ENCODE measurements around the gene HRH1.
"Not testable (repeated sequence)": the region's sequence is repeated elsewhere in the genome, so short reads cannot be mapped to it uniquely, and the experiment has no call there.

Gene HRH1

DNA sequence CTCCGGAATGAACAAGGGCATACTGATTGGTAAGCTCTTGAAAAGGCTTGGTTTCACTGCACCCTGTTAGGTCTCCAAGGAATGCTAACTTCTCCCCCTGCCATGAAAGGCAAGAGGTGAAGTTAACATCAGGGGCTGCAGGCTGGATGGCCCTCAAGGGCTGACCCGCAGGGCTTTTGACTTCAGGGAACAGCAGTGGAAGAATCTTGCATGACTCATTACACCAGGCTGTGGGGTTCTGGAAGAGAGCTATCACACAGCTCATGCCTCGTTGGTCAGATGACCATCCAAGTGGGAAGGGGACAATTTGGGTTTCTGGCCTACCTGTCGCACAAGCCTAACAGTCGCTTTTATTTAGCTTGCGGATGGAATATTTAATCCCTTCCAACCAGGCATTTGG lies 94.3 kb downstream of the HRH1 start:
- Histone ChIP-seq H3K4me3 (ENCODE audit: insufficient read depth, low read depth, low read length, poor library complexity, severe bottlenecking) (no peak overlapping the region), H3K27me3 (replicated peaks; ENCODE audit: control insufficient read depth, insufficient read depth, low read length, poor library complexity, severe bottlenecking) (no peaks in the 10 kb centered on the region), H3K27ac (ENCODE audit: insufficient read depth, low read length, poor library complexity, severe bottlenecking) (no peak overlapping the region), H3K4me1 (ENCODE audit: control insufficient read depth, insufficient read depth, low read length, poor library complexity, severe bottlenecking) (no peaks in the 10 kb centered on the region), H3K36me3 (ENCODE audit: control insufficient read depth, insufficient read depth, low read length) (no peaks in the 10 kb centered on the region), H3K9me3 (ENCODE audit: control insufficient read depth, low read length) (no peaks in the 10 kb centered on the region)
- DNase-seq, result no peak

DNA sequence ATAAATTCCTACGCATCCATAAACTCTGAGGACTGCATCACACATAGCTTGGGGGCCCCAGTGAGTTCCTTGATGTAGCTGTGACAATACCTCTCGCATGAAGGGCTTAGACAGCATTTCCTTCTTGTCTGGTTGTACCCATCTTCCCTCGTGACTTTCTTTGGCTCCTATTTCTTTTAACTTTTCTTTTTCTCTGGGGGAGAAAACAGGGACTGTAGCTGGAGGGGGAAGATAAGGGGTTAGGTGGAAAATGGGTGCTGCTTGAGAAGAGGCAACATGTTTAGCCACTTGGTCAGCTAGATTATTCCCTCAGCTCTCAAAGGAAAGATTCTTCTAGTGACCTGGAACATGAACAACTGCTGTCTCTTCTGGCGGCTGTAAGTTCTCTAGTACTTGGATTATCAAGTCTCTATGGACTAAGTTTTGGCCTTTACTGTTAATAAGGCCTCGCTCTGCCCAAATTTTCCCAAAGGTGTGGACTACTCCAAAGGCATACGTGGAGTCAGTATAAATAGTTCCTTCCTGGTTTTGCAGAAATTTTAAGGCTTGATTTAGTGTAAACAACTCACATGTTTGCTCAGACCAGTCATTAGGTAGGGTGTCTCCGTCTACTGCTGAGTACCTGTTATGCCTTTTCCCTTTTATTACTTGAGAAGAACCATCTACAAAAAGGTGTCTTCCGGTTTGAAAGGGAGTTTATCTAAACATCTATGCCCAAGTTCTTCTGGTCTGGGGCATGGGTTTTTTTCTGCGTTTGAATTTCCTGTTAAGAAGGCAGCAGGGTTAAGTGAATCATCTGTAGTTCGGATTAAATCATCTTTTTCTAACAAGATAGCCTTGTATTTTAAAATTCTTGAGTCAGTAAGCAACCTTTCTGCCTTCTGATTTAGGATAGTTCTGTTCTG lies 96.9 kb downstream of the HRH1 start:
- H3K27ac ChIP-seq (ENCODE audit: insufficient read depth, low read length, poor library complexity, severe bottlenecking), result peak overlapping the region; percentile 34
- no peak for DNase-seq

DNA sequence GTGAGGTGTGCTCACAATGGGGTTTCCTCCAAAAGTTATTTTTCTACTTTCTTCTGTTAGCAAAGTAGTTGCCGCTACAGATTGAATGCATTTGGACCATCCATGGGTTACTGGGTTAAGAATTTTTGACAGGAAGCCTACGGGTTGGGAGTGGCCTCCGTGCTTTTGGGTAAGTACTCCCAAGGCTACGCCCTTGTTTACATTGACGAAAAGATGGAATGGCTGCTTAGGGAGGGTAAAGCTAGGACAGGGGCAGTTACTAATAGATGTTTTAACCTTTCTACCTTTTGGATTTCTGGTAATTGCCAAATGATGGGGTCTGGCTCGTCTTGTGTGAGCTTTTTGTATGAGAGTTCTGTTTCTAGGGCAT lies 97.5 kb downstream of the HRH1 start:
- Histone ChIP-seq H3K9me3 (ENCODE audit: control insufficient read depth, low read length) (no peaks in the 10 kb centered on the region), H3K27ac (ENCODE audit: insufficient read depth, low read length, poor library complexity, severe bottlenecking) (peak overlapping the region; percentile 34)
- no peak for DNase-seq

More for the DNA sequence above, 96.9 kb downstream of the HRH1 start:
- H3K4me1 ChIP-seq (ENCODE audit: control insufficient read depth, insufficient read depth, low read length, poor library complexity, severe bottlenecking), result no peaks in the 10 kb centered on the region
- H3K4me3 ChIP-seq (ENCODE audit: insufficient read depth, low read depth, low read length, poor library complexity, severe bottlenecking), result no peak overlapping the region
- H3K9me3 ChIP-seq (ENCODE audit: control insufficient read depth, low read length), result no peaks in the 10 kb centered on the region
- no peaks in the 10 kb centered on the region for H3K27me3 ChIP-seq (replicated peaks; ENCODE audit: control insufficient read depth, insufficient read depth, low read length, poor library complexity, severe bottlenecking)
- no peaks in the 10 kb centered on the region for H3K36me3 ChIP-seq (ENCODE audit: control insufficient read depth, insufficient read depth, low read length)

DNA sequence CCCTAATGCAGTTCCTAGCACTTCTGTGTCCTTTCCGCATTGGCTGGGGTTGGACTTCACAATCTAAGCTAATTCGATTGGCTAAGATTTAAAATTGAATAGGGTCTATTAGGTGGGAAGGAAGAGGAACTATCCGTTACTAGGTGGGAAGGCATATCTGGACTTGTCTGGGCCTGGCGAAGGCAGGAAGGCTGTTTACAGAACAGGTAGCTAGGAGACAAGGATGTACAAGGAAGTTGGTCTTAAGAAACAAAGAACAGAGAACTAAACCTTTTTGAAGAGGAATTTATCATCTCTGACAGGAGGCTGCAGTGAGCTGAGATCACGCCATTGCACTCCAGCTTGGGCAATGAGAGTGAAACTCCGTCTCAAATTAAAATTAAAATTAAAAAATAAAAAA lies 100.6 kb downstream of the HRH1 start:
- no peaks in the 10 kb centered on the region for H3K9me3 ChIP-seq (ENCODE audit: control insufficient read depth, low read length)
- DNase-seq, result no peak
- H3K27me3 ChIP-seq (replicated peaks; ENCODE audit: control insufficient read depth, insufficient read depth, low read length, poor library complexity, severe bottlenecking), result no peaks in the 10 kb centered on the region
- H3K27ac ChIP-seq (ENCODE audit: insufficient read depth, low read length, poor library complexity, severe bottlenecking), result no peak overlapping the region
- no peak overlapping the region for H3K4me3 ChIP-seq (ENCODE audit: insufficient read depth, low read depth, low read length, poor library complexity, severe bottlenecking)
- no peaks in the 10 kb centered on the region for H3K36me3 ChIP-seq (ENCODE audit: control insufficient read depth, insufficient read depth, low read length)
- H3K4me1 ChIP-seq (ENCODE audit: control insufficient read depth, insufficient read depth, low read length, poor library complexity, severe bottlenecking), result no peaks in the 10 kb centered on the region

More for the DNA sequence above, 97.5 kb downstream of the HRH1 start:
- Histone ChIP-seq H3K4me1 (ENCODE audit: control insufficient read depth, insufficient read depth, low read length, poor library complexity, severe bottlenecking) (no peaks in the 10 kb centered on the region), H3K4me3 (ENCODE audit: insufficient read depth, low read depth, low read length, poor library complexity, severe bottlenecking) (no peak overlapping the region), H3K27me3 (replicated peaks; ENCODE audit: control insufficient read depth, insufficient read depth, low read length, poor library complexity, severe bottlenecking) (no peaks in the 10 kb centered on the region), H3K36me3 (ENCODE audit: control insufficient read depth, insufficient read depth, low read length) (no peaks in the 10 kb centered on the region)

DNA sequence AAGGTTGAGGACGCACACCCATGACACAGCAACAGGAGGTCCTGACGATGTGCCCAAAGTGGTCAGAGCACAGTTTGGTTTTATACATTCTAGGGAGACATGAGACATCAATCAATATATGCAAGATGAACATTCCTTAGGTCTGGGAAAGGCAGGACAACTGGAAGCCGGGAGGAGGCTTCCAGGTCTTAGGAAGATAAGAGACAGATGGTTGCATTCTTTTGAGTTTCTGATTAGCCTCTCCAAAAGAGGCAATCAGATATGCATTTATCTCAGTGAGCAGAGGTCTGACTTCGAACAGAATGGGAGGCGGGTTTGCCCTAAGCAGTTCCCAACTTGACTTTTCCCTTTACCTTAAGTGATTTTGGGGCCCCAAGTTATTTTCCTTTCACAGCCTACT lies 101.2 kb downstream of the HRH1 start:
- not testable (repeated sequence) for DNase-seq; H3K4me3 ChIP-seq (ENCODE audit: insufficient read depth, low read depth, low read length, poor library complexity, severe bottlenecking); H3K27me3 ChIP-seq (replicated peaks; ENCODE audit: control insufficient read depth, insufficient read depth, low read length, poor library complexity, severe bottlenecking); H3K27ac ChIP-seq (ENCODE audit: insufficient read depth, low read length, poor library complexity, severe bottlenecking); H3K36me3 ChIP-seq (ENCODE audit: control insufficient read depth, insufficient read depth, low read length); H3K4me1 ChIP-seq (ENCODE audit: control insufficient read depth, insufficient read depth, low read length, poor library complexity, severe bottlenecking); H3K9me3 ChIP-seq (ENCODE audit: control insufficient read depth, low read length)

DNA sequence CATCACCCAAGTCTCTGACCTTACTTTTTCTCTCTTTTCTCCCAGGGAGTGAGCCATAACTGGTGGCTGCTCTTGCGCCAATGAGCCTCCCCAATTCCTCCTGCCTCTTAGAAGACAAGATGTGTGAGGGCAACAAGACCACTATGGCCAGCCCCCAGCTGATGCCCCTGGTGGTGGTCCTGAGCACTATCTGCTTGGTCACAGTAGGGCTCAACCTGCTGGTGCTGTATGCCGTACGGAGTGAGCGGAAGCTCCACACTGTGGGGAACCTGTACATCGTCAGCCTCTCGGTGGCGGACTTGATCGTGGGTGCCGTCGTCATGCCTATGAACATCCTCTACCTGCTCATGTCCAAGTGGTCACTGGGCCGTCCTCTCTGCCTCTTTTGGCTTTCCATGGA lies 104.7 kb downstream of the HRH1 start:
- no peaks in the 10 kb centered on the region for H3K4me1 ChIP-seq (ENCODE audit: control insufficient read depth, insufficient read depth, low read length, poor library complexity, severe bottlenecking)
- H3K36me3 ChIP-seq (ENCODE audit: control insufficient read depth, insufficient read depth, low read length), result no peaks in the 10 kb centered on the region
- H3K27me3 ChIP-seq (replicated peaks; ENCODE audit: control insufficient read depth, insufficient read depth, low read length, poor library complexity, severe bottlenecking), result no peaks in the 10 kb centered on the region
- H3K4me3 ChIP-seq (ENCODE audit: insufficient read depth, low read depth, low read length, poor library complexity, severe bottlenecking), result no peak overlapping the region
- H3K9me3 ChIP-seq (ENCODE audit: control insufficient read depth, low read length), result no peaks in the 10 kb centered on the region
- DNase-seq, result no peak
- no peak overlapping the region for H3K27ac ChIP-seq (ENCODE audit: insufficient read depth, low read length, poor library complexity, severe bottlenecking)

DNA sequence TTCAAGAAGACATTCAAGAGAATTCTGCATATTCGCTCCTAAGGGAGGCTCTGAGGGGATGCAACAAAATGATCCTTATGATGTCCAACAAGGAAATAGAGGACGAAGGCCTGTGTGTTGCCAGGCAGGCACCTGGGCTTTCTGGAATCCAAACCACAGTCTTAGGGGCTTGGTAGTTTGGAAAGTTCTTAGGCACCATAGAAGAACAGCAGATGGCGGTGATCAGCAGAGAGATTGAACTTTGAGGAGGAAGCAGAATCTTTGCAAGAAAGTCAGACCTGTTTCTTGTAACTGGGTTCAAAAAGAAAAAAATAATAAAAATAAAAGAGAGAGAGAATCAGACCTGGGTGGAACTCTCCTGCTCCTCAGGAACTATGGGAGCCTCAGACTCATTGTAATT lies 106.2 kb downstream of the HRH1 start:
- H3K36me3 ChIP-seq (ENCODE audit: control insufficient read depth, insufficient read depth, low read length), result no peaks in the 10 kb centered on the region
- DNase-seq, result no peak

DNA sequence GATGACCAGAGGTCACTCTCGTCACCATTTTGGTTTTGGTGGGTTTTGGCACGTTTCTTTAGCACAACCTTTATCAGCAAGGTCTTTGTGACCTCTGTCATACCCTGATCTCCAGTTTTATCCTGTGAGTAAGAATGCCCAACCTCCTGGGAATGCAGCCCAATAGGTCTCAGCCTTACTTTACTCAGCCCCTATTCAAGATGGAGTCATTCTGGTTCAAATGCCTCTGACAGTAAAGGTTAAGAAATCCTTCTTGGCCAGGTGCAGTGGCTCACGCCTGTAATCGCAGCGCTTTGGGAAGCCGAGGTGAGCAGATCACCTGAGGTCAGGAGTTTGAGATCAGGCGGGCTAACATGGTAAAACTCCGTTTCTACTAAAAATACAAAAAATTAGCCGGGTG lies 114.7 kb downstream of the HRH1 start:
- no peak overlapping the region for H3K27ac ChIP-seq (ENCODE audit: insufficient read depth, low read length, poor library complexity, severe bottlenecking)
- no peak for DNase-seq
- no peaks in the 10 kb centered on the region for H3K27me3 ChIP-seq (replicated peaks; ENCODE audit: control insufficient read depth, insufficient read depth, low read length, poor library complexity, severe bottlenecking)
- H3K4me1 ChIP-seq (ENCODE audit: control insufficient read depth, insufficient read depth, low read length, poor library complexity, severe bottlenecking), result peaks cover 11% of the 10 kb centered on the region
- H3K36me3 ChIP-seq (ENCODE audit: control insufficient read depth, insufficient read depth, low read length), result no peaks in the 10 kb centered on the region
- H3K9me3 ChIP-seq (ENCODE audit: control insufficient read depth, low read length), result no peaks in the 10 kb centered on the region
- no peak overlapping the region for H3K4me3 ChIP-seq (ENCODE audit: insufficient read depth, low read depth, low read length, poor library complexity, severe bottlenecking)

More for the DNA sequence above, 106.2 kb downstream of the HRH1 start:
- H3K27me3 ChIP-seq (replicated peaks; ENCODE audit: control insufficient read depth, insufficient read depth, low read length, poor library complexity, severe bottlenecking), result no peaks in the 10 kb centered on the region
- no peak overlapping the region for H3K27ac ChIP-seq (ENCODE audit: insufficient read depth, low read length, poor library complexity, severe bottlenecking)
- H3K4me3 ChIP-seq (ENCODE audit: insufficient read depth, low read depth, low read length, poor library complexity, severe bottlenecking), result no peak overlapping the region
- H3K4me1 ChIP-seq (ENCODE audit: control insufficient read depth, insufficient read depth, low read length, poor library complexity, severe bottlenecking), result no peaks in the 10 kb centered on the region
- H3K9me3 ChIP-seq (ENCODE audit: control insufficient read depth, low read length), result no peaks in the 10 kb centered on the region

DNA sequence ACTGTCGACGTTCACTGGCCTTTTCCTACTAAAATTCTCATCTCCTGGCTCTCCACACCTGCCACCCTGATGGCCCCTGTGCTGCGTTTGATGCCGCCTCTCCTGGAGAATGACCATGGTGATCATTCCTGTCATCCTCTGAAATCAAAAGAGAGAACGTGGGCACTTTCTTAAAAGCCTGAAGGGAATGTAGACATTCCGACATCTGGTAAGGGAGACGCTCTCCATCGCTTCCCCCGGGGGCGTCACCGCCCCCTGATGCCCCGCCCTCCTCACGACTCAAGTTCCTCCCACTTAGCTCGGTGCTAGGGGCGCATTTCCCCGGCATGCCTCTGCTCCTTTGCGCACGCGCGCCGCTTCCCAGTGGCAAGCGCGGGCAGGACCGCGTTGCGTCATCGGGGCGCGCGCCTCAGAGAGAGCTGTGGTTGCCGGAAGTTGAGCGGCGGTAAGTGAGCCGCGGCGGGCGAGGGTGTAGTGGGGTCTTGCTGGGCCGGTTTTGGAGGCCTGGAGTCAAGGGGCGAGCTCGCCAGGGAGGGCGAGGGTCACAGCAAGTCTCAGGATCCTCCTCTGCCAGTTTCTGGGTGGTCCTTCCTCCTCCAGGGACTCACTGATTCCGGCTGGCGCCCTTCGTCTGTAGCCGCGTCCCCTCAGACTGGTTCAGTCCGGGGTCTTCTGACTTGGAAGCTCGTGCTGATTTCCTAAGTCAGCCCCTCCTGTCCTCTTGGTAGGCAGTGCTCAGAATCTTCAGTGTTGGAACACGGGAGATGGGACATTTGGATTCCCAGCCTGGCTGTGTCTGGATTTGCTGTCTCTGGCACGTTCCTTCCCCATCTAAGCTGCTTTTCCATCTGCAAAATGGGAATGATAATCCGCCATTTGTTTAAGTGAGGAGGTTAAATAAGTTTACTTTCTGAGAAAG lies 118.0 kb downstream of the HRH1 start, which contains the start of gene ATG7:
Gene ATG7, plus strand, starts transcription at position 412 of the 919 bp plus-strand sequence. CDS start 26,299 bp downstream, outside the sequence.
- no peaks in the 10 kb centered on the region for H3K9me3 ChIP-seq (ENCODE audit: control insufficient read depth, low read length)
- H3K4me1 ChIP-seq (ENCODE audit: control insufficient read depth, insufficient read depth, low read length, poor library complexity, severe bottlenecking), result peaks cover 14% of the 10 kb centered on the region
- peak within 1 kb of the TSS; percentile 95 for H3K4me3 ChIP-seq (ENCODE audit: insufficient read depth, low read depth, low read length, poor library complexity, severe bottlenecking)
- no peaks in the 10 kb centered on the region for H3K27me3 ChIP-seq (replicated peaks; ENCODE audit: control insufficient read depth, insufficient read depth, low read length, poor library complexity, severe bottlenecking)
- peak within 1 kb of the TSS; percentile 92 for H3K27ac ChIP-seq (ENCODE audit: insufficient read depth, low read length, poor library complexity, severe bottlenecking)
- H3K36me3 ChIP-seq (ENCODE audit: control insufficient read depth, insufficient read depth, low read length), result no peaks in the 10 kb centered on the region
- DNase-seq, result peak; percentile 92 to 95 (median 93)
